ENCODE data around the gene AMOTL2.

DNA sequence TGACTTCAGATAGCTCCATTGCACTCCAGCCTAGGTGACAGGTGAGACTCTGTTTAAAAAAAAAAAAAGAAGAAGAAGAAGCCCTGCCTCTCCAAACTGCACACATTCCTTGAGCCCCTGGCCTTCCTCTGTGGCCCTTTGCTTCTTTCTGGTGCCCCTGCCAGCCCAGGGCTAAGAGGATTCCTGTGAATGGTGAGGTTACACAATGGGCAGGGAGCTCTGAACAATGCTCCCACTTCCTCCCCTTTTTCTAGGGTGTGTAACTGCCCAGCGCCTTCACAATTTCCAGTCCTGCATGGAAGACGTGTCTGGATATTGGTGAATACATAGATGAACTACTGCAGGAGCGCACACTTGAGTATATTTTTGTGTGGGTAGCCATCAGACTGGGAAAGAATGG, 3.6 kb upstream of the AMOTL2 start:
- TF ChIP-seq, protein P1, sequence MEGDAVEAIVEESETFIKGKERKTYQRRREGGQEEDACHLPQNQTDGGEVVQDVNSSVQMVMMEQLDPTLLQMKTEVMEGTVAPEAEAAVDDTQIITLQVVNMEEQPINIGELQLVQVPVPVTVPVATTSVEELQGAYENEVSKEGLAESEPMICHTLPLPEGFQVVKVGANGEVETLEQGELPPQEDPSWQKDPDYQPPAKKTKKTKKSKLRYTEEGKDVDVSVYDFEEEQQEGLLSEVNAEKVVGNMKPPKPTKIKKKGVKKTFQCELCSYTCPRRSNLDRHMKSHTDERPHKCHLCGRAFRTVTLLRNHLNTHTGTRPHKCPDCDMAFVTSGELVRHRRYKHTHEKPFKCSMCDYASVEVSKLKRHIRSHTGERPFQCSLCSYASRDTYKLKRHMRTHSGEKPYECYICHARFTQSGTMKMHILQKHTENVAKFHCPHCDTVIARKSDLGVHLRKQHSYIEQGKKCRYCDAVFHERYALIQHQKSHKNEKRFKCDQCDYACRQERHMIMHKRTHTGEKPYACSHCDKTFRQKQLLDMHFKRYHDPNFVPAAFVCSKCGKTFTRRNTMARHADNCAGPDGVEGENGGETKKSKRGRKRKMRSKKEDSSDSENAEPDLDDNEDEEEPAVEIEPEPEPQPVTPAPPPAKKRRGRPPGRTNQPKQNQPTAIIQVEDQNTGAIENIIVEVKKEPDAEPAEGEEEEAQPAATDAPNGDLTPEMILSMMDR (IDR thresholded peaks at IDR 0.05; ENCODE audit: extremely low read depth in 1 of 2, insufficient read depth in 1 of 2, low read depth in 1 of 2, low read length in 2 of 2) = no peak
- TF ChIP-seq GATA2 (IDR thresholded peaks at IDR 0.05; ENCODE audit: insufficient read depth, insufficient read length, low read depth, low read length) (no peak), EZH2 (IDR thresholded peaks at IDR 0.05; ENCODE audit: borderline replicate concordance, low read depth, low read length, severe bottlenecking) (no peak), POLR2AphosphoS5 (IDR thresholded peaks at IDR 0.05; ENCODE audit: insufficient read depth, low read depth, low read length) (no peak), POLR2A (IDR thresholded peaks at IDR 0.05; ENCODE audit: low read depth, low read length) (no peak)

Data from endothelial cell of umbilical vein (primary cell).